ENCODE measurements around the gene UGT1A8.

GRCh38 chr2:233639860-233640259, 22.4 kb downstream of the UGT1A8 start:
- TF ChIP-seq, protein P1, sequence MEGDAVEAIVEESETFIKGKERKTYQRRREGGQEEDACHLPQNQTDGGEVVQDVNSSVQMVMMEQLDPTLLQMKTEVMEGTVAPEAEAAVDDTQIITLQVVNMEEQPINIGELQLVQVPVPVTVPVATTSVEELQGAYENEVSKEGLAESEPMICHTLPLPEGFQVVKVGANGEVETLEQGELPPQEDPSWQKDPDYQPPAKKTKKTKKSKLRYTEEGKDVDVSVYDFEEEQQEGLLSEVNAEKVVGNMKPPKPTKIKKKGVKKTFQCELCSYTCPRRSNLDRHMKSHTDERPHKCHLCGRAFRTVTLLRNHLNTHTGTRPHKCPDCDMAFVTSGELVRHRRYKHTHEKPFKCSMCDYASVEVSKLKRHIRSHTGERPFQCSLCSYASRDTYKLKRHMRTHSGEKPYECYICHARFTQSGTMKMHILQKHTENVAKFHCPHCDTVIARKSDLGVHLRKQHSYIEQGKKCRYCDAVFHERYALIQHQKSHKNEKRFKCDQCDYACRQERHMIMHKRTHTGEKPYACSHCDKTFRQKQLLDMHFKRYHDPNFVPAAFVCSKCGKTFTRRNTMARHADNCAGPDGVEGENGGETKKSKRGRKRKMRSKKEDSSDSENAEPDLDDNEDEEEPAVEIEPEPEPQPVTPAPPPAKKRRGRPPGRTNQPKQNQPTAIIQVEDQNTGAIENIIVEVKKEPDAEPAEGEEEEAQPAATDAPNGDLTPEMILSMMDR (IDR thresholded peaks at IDR 0.05), result no peak
- TF ChIP-seq POLR2A (IDR thresholded peaks at IDR 0.05), result no peak

Data from heart left ventricle (tissue), 13 donors.